ENCODE measurements around the gene CSMD2.

DNA sequence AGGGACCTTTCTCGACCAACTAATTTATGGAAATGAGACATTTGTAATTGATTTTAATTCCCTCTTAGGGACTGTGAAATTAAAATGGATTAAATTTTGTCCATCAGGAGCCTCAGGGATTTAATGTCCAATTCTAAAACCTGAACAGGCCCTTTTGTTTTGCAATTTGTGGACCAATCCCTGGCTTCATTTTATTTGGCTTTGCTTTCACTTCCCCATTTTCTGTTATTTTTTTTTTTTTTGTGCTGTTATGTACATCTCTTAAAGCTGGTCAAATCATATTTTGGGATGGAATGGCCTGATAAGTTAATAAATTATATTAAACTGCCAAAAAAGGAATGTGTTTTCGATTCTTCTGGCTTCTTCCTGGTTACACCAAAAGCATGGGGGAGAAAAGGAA lies 663.7 kb downstream of the CSMD2 start:
- TF ChIP-seq, protein P1, sequence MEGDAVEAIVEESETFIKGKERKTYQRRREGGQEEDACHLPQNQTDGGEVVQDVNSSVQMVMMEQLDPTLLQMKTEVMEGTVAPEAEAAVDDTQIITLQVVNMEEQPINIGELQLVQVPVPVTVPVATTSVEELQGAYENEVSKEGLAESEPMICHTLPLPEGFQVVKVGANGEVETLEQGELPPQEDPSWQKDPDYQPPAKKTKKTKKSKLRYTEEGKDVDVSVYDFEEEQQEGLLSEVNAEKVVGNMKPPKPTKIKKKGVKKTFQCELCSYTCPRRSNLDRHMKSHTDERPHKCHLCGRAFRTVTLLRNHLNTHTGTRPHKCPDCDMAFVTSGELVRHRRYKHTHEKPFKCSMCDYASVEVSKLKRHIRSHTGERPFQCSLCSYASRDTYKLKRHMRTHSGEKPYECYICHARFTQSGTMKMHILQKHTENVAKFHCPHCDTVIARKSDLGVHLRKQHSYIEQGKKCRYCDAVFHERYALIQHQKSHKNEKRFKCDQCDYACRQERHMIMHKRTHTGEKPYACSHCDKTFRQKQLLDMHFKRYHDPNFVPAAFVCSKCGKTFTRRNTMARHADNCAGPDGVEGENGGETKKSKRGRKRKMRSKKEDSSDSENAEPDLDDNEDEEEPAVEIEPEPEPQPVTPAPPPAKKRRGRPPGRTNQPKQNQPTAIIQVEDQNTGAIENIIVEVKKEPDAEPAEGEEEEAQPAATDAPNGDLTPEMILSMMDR (IDR thresholded peaks at IDR 0.05), result no peak
- no peak for TF ChIP-seq POLR2A (IDR thresholded peaks at IDR 0.05)
